Fibroblast of skin of abdomen (primary cell): ENCODE results near the gene NPTX2.

Experiments
- DNase-seq: peaks from one replicate; pipeline ENCODE4 v3.0.0-alpha.2; 2013

Gene NPTX2

GRCh38 chr7:98654524-98655272 lies 37.6 kb downstream of the NPTX2 start:
- DNase-seq = no peak

- no peak for DNase-seq
Observed at GRCh38 chr7:98655611-98656010, 38.5 kb downstream of the NPTX2 start.

GRCh38 chr7:98656899-98657298 lies 39.8 kb downstream of the NPTX2 start:
- no peak for DNase-seq

GRCh38 chr7:98657736-98658135 lies 40.7 kb downstream of the NPTX2 start:
- DNase-seq = no peak

GRCh38 chr7:98659756-98660155 lies 42.7 kb downstream of the NPTX2 start:
- no peak for DNase-seq

GRCh38 chr7:98661607-98662006 lies 44.5 kb downstream of the NPTX2 start:
- DNase-seq = no peak

GRCh38 chr7:98662289-98662688 lies 45.2 kb downstream of the NPTX2 start:
- DNase-seq = no peak

GRCh38 chr7:98664882-98665281 lies 47.8 kb downstream of the NPTX2 start:
- no peak for DNase-seq

- no peak for DNase-seq
Observed at GRCh38 chr7:98668255-98668654, 51.2 kb downstream of the NPTX2 start.

GRCh38 chr7:98669329-98670000 lies 52.4 kb downstream of the NPTX2 start:
- no peak for DNase-seq

- DNase-seq = no peak
Observed at GRCh38 chr7:98670186-98670585, 53.1 kb downstream of the NPTX2 start.

- DNase-seq = no peak
Observed at GRCh38 chr7:98671733-98672331, 54.7 kb downstream of the NPTX2 start.

GRCh38 chr7:98674461-98674860 lies 57.4 kb downstream of the NPTX2 start:
- DNase-seq = no peak

- no peak for DNase-seq
Observed at GRCh38 chr7:98674881-98675280, 57.8 kb downstream of the NPTX2 start.

- no peak for DNase-seq
Observed at GRCh38 chr7:98678215-98678614, 61.1 kb downstream of the NPTX2 start.
